NOMO-1 treated with dmso at 0.1 percent for 144 hours (cell line): ENCODE results near the gene DNASE1L2.

Experiments
- DNase-seq: peaks from one replicate; lab custom pipeline; 2025; ENCODE audit not compliant: unreplicated experiment; lab: John Stamatoyannopoulos, UW

DNASE1L2 gene

DNA sequence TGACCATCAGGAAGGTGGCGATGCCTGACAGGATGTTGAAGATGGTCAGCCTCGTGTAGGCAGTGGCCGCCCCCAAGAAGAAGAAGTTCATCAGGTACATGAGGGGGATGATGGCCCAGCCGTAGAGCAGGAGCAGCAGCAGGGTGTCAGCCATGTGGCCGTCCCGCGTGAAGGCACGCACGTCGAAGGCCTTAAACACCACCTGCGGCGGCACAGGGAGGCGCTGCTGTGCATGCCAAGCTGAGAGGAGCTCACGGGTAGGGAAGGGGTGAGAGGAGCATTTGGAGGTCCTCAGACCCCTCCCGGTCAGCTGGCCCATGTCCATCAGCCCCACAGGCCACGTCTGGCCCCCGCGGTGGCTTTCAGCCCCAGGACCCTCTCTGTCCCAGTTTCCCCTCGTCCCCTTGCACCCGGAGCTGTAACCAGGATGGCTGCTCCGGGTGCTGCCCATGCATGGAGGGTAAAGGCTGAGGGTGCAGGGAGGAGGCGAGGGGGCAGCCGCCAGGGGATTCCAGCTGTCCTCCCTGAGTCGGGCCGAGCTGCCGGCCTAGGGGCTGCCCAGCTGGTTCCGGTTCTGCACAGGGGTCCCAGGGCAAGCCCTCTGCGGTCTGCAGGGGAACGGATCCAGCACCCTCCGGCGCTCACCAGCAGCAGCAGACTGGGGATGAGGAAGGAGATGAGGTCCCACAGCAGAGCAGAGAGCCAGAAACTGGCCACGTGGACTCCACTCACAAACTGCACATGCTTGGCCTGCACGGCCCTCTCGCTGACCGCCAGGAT lies 48.7 kb downstream of the DNASE1L2 start:
- DNase-seq, result no peak

DNA sequence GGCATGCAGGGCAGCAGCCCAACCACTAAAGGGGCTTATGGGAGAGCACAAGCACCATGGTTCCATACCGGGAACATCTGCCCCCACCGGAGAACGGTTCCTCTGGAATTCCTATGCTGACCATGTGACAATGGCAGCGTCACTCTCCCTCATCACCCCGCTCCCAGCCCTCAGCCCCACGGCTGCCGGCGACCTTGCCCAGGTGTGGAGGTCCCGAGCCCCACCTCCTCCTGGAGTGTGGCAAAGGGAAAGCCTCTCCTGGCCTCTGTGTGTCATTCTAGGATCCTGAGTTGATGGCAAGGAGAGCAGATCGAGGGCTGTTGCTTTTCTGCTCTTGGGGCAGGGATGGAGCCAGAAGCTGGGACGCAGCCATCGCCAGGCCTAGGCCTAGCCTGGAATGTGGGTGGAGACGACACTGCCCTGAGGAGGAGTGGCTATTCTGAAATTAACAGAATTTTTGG lies 49.5 kb downstream of the DNASE1L2 start:
- no peak for DNase-seq

- DNase-seq, result no peak
These were observed 50.3 kb downstream of the DNASE1L2 start for GRCh38 chr16:2286550-2286949.

GRCh38 chr16:2287916-2288547 lies 51.8 kb downstream of the DNASE1L2 start:
- no peak for DNase-seq
